PFSK-1 (cell line): ENCODE results near the gene PIEZO1.

Experiments
- FOXP2 ChIP-seq: optimal IDR thresholded peaks from 2 replicates; pipeline ENCODE3; 2011; ENCODE audit warnings: borderline replicate concordance, control low read depth, inconsistent platforms; ENCODE audit not compliant: insufficient read depth; ENCODE audit errors: extremely low read length, extremely low read depth
- POLR2AphosphoS5 ChIP-seq: IDR thresholded peaks from 2 replicates; pipeline ENCODE4 v1.6.1; 2012; ENCODE audit warnings: low read depth, mild to moderate bottlenecking, control low read depth, low read length, moderate library complexity
- REST ChIP-seq, 2 experiments: IDR thresholded peaks; 2 replicates each; pipeline versions ENCODE4 v1.6.1 to v1.8.0; 2011 to 2012; ENCODE audit warnings: low read depth in 2 of 2, low read length in 2 of 2, control low read depth in 1 of 2, inconsistent platforms in 1 of 2, mild to moderate bottlenecking in 1 of 2, moderate library complexity in 1 of 2; ENCODE audit not compliant: insufficient read depth in 1 of 2
- SIN3A ChIP-seq: IDR thresholded peaks from 2 replicates; pipeline ENCODE4 v1.6.1; 2012; ENCODE audit warnings: mild to moderate bottlenecking, low read length, moderate library complexity, borderline replicate concordance; ENCODE audit not compliant: insufficient read depth
- TAF1 ChIP-seq: IDR thresholded peaks from 2 replicates; pipeline ENCODE4 v1.6.1; 2012; ENCODE audit warnings: low read length, control low read depth, borderline replicate concordance; ENCODE audit not compliant: insufficient read depth

- TF ChIP-seq POLR2AphosphoS5 (no peak), REST (IDR thresholded peaks at IDR 0.05; ENCODE audit: insufficient read depth in 1 of 2, low read depth in 2 of 2, low read length in 2 of 2) (no peak), SIN3A (no peak), TAF1 (no peak), FOXP2 (no peak)
Observed at GRCh38 chr16:88724855-88725555, 60.0 kb downstream of the PIEZO1 start.
